ENCODE data around the gene ZNF324.

ZNF324 gene

DNA sequence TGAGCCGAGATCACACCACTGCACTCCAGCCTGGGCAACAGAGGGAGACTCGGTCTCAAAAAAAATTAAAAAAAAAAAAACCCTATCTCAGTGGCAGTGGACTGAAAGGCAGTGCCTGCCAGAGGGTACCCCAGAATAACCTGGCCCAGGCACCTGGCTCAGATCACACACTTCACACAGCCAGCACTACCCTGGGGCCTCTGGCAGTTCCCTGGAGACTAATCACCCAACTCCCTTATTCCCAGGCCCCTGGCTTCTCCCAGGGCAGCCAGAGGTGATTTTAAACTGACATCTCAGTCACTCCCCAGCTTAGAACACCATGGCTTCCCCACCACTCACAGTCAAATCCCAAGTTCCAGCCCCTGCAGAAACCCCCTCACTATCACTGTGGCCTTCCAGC lies 48.4 kb downstream of the ZNF324 start:
- no peak overlapping the region for H3K27ac ChIP-seq (replicated peaks)

GRCh38 chr19:58516246-58516836 lies 49.5 kb downstream of the ZNF324 start:
- Histone ChIP-seq H3K27ac (replicated peaks) (peak overlapping the region; percentile 31; the same call in 1 of the 2 replicates), H3K27me3 (ENCODE audit: insufficient read depth, poor library complexity, severe bottlenecking) (no peaks in the 10 kb centered on the region), H3K4me3 (replicated peaks; ENCODE audit: insufficient read depth, low read length) (no peak overlapping the region)
- no peak for DNase-seq (ENCODE audit: low read depth in 1 of 2, low spot score in 1 of 2)
- no peak for TF ChIP-seq REST (IDR thresholded peaks at IDR 0.05; ENCODE audit: insufficient replicate concordance, low read depth)
- no peak for TF ChIP-seq GABPA (IDR thresholded peaks at IDR 0.05; ENCODE audit: low read depth)
- TF ChIP-seq, protein P1, sequence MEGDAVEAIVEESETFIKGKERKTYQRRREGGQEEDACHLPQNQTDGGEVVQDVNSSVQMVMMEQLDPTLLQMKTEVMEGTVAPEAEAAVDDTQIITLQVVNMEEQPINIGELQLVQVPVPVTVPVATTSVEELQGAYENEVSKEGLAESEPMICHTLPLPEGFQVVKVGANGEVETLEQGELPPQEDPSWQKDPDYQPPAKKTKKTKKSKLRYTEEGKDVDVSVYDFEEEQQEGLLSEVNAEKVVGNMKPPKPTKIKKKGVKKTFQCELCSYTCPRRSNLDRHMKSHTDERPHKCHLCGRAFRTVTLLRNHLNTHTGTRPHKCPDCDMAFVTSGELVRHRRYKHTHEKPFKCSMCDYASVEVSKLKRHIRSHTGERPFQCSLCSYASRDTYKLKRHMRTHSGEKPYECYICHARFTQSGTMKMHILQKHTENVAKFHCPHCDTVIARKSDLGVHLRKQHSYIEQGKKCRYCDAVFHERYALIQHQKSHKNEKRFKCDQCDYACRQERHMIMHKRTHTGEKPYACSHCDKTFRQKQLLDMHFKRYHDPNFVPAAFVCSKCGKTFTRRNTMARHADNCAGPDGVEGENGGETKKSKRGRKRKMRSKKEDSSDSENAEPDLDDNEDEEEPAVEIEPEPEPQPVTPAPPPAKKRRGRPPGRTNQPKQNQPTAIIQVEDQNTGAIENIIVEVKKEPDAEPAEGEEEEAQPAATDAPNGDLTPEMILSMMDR (IDR thresholded peaks at IDR 0.05; ENCODE audit: insufficient read depth, low read length), result no peak
- TF ChIP-seq POLR2AphosphoS5 (IDR thresholded peaks at IDR 0.05; ENCODE audit: low read depth), result no peak
- TF ChIP-seq SPI1 (IDR thresholded peaks at IDR 0.05; ENCODE audit: borderline replicate concordance, low read depth), result no peak

More for the DNA sequence above, 48.4 kb downstream of the ZNF324 start:
- no peak for TF ChIP-seq GABPA (IDR thresholded peaks at IDR 0.05; ENCODE audit: low read depth)
- TF ChIP-seq POLR2AphosphoS5 (IDR thresholded peaks at IDR 0.05; ENCODE audit: low read depth), result no peak
- no peak for TF ChIP-seq SPI1 (IDR thresholded peaks at IDR 0.05; ENCODE audit: borderline replicate concordance, low read depth)
- TF ChIP-seq REST (IDR thresholded peaks at IDR 0.05; ENCODE audit: insufficient replicate concordance, low read depth), result no peak
- TF ChIP-seq, protein P1 (IDR thresholded peaks at IDR 0.05; ENCODE audit: insufficient read depth, low read length), result no peak
- DNase-seq (ENCODE audit: low read depth in 1 of 2, low spot score in 1 of 2), result no peak
- Histone ChIP-seq H3K27me3 (ENCODE audit: insufficient read depth, poor library complexity, severe bottlenecking) (no peaks in the 10 kb centered on the region), H3K4me3 (replicated peaks; ENCODE audit: insufficient read depth, low read length) (no peak overlapping the region)

- no peak overlapping the region for H3K4me3 ChIP-seq (replicated peaks; ENCODE audit: insufficient read depth, low read length)
- TF ChIP-seq, protein P1 (IDR thresholded peaks at IDR 0.05; ENCODE audit: insufficient read depth, low read length), result no peak
- TF ChIP-seq POLR2AphosphoS5 (IDR thresholded peaks at IDR 0.05; ENCODE audit: low read depth), result peak; percentile 32; the same call in 1 of the 2 replicates
- no peak for TF ChIP-seq REST (IDR thresholded peaks at IDR 0.05; ENCODE audit: insufficient replicate concordance, low read depth)
- no peak overlapping the region for H3K27ac ChIP-seq (replicated peaks)
- DNase-seq (ENCODE audit: low read depth in 1 of 2, low spot score in 1 of 2), result no peak
- no peaks in the 10 kb centered on the region for H3K27me3 ChIP-seq (ENCODE audit: insufficient read depth, poor library complexity, severe bottlenecking)
These were observed 50.3 kb downstream of the ZNF324 start for GRCh38 chr19:58516964-58517833.

Data from HL-60 (cell line).